ENCODE results near the gene SLC39A8. TPM values are rescaled to one million over a fixed set of nuclear protein-coding genes. Genes with fewer than 3 reads are reported as not detected.
"Not testable (repeated sequence)": the region's sequence is repeated elsewhere in the genome, so short reads cannot be mapped to it uniquely, and the experiment has no call there.

Gene SLC39A8
- total RNA-seq, 2 experiments from 2014 or later: 28.8 to 29.3 TPM

DNA sequence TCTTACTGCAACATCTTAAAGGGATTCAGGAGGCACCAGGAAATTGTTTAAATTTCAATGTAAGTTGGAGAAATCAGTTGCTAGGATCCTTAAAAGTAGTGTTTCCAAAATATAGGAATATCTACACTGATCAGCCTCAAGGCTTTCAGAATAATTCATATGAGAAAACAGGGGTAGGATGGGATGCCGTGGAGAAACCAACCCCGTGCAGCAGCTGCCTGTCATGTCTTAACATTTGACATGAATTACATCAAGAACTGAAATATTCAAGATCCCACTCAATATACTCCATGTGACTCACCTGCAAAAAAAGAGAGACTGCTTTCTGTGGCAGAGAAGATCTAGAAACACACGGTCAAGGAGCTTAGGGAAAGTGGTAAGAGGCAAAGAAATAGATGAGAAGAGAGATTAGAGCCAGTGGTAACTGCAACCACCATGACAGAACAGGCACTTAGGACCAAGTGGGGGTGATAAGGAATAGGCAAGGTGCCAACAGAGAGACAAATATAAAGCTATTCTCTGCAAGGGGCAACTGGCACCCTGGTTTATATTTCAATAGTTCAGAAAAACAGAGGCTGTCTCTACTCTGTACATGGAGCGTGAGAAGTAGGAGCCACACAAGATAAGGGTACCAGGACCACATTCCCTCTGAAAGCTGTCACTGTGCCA, 64.0 kb downstream of the SLC39A8 start:
- no peak overlapping the region for H3K27ac Mint-ChIP-seq
- intact Hi-C loops (cut with micrococcal nuclease): no loop called here

GRCh38 chr4:102273317-102273716, 72.0 kb downstream of the SLC39A8 start:
- CTCF ChIA-PET; H3K27me3 Mint-ChIP-seq (ENCODE audit: low read depth); H3K4me3 Mint-ChIP-seq; DNase-seq; H3K4me1 Mint-ChIP-seq (ENCODE audit: low read depth); intact Hi-C loops (cut with micrococcal nuclease); H3K9me3 Mint-ChIP-seq; H3K27ac Mint-ChIP-seq: not testable (repeated sequence)
- peaks cover 20% of the 10 kb centered on the region for H3K36me3 Mint-ChIP-seq (ENCODE audit: low read depth)

More for the DNA sequence above, 64.0 kb downstream of the SLC39A8 start:
- Mint-ChIP-seq H3K4me1 (ENCODE audit: low read depth) (peaks cover 4% of the 10 kb centered on the region), H3K9me3 (peaks cover 5% of the 10 kb centered on the region), H3K4me3 (no peak overlapping the region), H3K27me3 (ENCODE audit: low read depth) (no peaks in the 10 kb centered on the region), H3K36me3 (ENCODE audit: low read depth) (peaks cover 24% of the 10 kb centered on the region)
- CTCF ChIA-PET: no interaction called here
- no peak for DNase-seq

- no peak overlapping the region for H3K4me3 Mint-ChIP-seq
Measured at GRCh38 chr4:102272318-102272717, 73.0 kb downstream of the SLC39A8 start.

DNA sequence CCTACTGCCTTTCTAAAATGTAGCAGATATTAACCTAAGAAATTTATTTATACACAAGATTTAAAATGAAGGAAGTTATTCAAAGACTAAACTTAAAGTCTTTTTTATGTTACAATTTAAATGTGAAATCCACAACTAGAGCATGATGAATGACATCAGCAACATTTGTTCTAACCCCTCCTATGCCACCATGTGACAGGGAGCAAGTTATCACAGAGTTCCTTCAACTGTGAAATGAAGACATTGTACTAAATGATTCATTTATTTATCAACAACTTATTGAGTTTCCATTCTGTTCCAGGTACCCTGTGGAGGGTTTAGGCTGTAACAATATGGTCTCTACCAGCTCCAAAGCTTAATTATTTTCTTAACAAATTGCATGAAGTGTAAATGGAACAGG, 76.9 kb downstream of the SLC39A8 start:
- H3K27ac Mint-ChIP-seq: no peak overlapping the region
- no peak overlapping the region for H3K4me3 Mint-ChIP-seq
- DNase-seq: no peak
- CTCF ChIA-PET: interaction anchor here (0.9 kb wide), 1 partner anchor 359 kb away, joined by 3 read pairs; no protein-coding TSS in a partner anchor
- H3K4me1 Mint-ChIP-seq (ENCODE audit: low read depth): no peaks in the 10 kb centered on the region
- intact Hi-C loops (cut with micrococcal nuclease): no loop called here
- H3K27me3 Mint-ChIP-seq (ENCODE audit: low read depth): no peaks in the 10 kb centered on the region
- no peaks in the 10 kb centered on the region for H3K9me3 Mint-ChIP-seq
- peaks cover 6% of the 10 kb centered on the region for H3K36me3 Mint-ChIP-seq (ENCODE audit: low read depth)

More at GRCh38 chr4:102272318-102272717, 73.0 kb downstream of the SLC39A8 start:
- H3K27me3 Mint-ChIP-seq (ENCODE audit: low read depth): no peaks in the 10 kb centered on the region
- peaks cover 20% of the 10 kb centered on the region for H3K36me3 Mint-ChIP-seq (ENCODE audit: low read depth)
- H3K9me3 Mint-ChIP-seq: peaks cover 5% of the 10 kb centered on the region
- peaks cover 1% of the 10 kb centered on the region for H3K4me1 Mint-ChIP-seq (ENCODE audit: low read depth)
- intact Hi-C loops (cut with micrococcal nuclease): no loop called here
- DNase-seq: no peak
- H3K27ac Mint-ChIP-seq: no peak overlapping the region
- CTCF ChIA-PET: no interaction called here

GRCh38 chr4:102263024-102263787, 82.1 kb downstream of the SLC39A8 start:
- Mint-ChIP-seq H3K36me3 (ENCODE audit: low read depth) (peaks cover 8% of the 10 kb centered on the region), H3K27me3 (ENCODE audit: low read depth) (no peaks in the 10 kb centered on the region), H3K27ac (no peak overlapping the region), H3K9me3 (no peaks in the 10 kb centered on the region), H3K4me3 (no peak overlapping the region), H3K4me1 (ENCODE audit: low read depth) (peaks cover 3% of the 10 kb centered on the region)
- DNase-seq: peak; percentile 22
- intact Hi-C loops (cut with micrococcal nuclease): loop anchor here (1.0 to 5.0 kb wide), 5 partner anchors 82 to 1094 kb away; partner anchors contain the start of gene SLC39A8
- CTCF ChIA-PET: no interaction called here

- H3K4me3 Mint-ChIP-seq: no peak overlapping the region
- CTCF ChIA-PET: interaction anchor here (1.0 to 1.7 kb wide), 2 partner anchors 171 to 555 kb away, joined by 3 to 6 read pairs; no protein-coding TSS in a partner anchor
Measured at GRCh38 chr4:102259702-102260101, 85.6 kb downstream of the SLC39A8 start.

DNA sequence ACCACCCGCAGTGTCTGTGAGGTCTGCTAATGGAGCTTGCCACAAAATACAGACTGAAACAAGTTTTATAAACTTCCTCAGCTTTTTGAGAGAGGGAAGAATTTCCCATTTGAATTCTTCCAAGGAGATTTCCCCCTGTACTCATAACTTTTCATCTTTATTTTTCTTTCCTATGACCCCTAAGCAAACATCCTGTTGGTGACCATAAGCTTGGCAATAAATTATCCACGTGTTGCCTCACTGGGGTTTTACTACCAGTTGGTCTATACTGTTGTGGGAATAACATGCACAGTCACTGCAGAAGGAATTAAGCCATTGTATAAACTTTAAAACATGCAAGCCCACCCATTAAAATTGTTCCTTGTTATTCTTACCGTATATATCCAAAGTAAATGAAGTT, 86.2 kb downstream of the SLC39A8 start:
- peaks cover 3% of the 10 kb centered on the region for H3K4me1 Mint-ChIP-seq (ENCODE audit: low read depth)
- DNase-seq: no peak
- intact Hi-C loops (cut with micrococcal nuclease): loop anchor here (2.0 kb wide), 1 partner anchor 750 kb away; no protein-coding TSS in a partner anchor
- no peaks in the 10 kb centered on the region for H3K27me3 Mint-ChIP-seq (ENCODE audit: low read depth)
- no peak overlapping the region for H3K27ac Mint-ChIP-seq
- peaks cover 2% of the 10 kb centered on the region for H3K36me3 Mint-ChIP-seq (ENCODE audit: low read depth)
- no peak overlapping the region for H3K4me3 Mint-ChIP-seq
- no peaks in the 10 kb centered on the region for H3K9me3 Mint-ChIP-seq
- CTCF ChIA-PET: interaction anchor here (0.6 kb wide), 1 partner anchor 154 kb away, joined by 3 read pairs; no protein-coding TSS in a partner anchor

More at GRCh38 chr4:102259702-102260101, 85.6 kb downstream of the SLC39A8 start:
- peaks cover 2% of the 10 kb centered on the region for H3K36me3 Mint-ChIP-seq (ENCODE audit: low read depth)
- DNase-seq: no peak
- H3K27ac Mint-ChIP-seq: no peak overlapping the region
- H3K9me3 Mint-ChIP-seq: no peaks in the 10 kb centered on the region
- intact Hi-C loops (cut with micrococcal nuclease): loop anchor here (2.0 to 5.0 kb wide), 2 partner anchors 527 to 749 kb away; no protein-coding TSS in a partner anchor
- H3K27me3 Mint-ChIP-seq (ENCODE audit: low read depth): no peaks in the 10 kb centered on the region
- peaks cover 3% of the 10 kb centered on the region for H3K4me1 Mint-ChIP-seq (ENCODE audit: low read depth)

- H3K36me3 Mint-ChIP-seq (ENCODE audit: low read depth): no peaks in the 10 kb centered on the region
- no peaks in the 10 kb centered on the region for H3K4me1 Mint-ChIP-seq (ENCODE audit: low read depth)
- H3K27ac Mint-ChIP-seq: no peak overlapping the region
- CTCF ChIA-PET: interaction anchor here (1.3 to 1.6 kb wide), 2 partner anchors 9 to 174 kb away, joined by 4 read pairs; no protein-coding TSS in a partner anchor
- intact Hi-C loops (cut with micrococcal nuclease): loop anchor here (2.0 kb wide), 1 partner anchor 834 kb away; no protein-coding TSS in a partner anchor
- no peak overlapping the region for H3K4me3 Mint-ChIP-seq
- DNase-seq: no peak
- no peaks in the 10 kb centered on the region for H3K9me3 Mint-ChIP-seq
- H3K27me3 Mint-ChIP-seq (ENCODE audit: low read depth): no peaks in the 10 kb centered on the region
Measured at GRCh38 chr4:102256321-102256720, 89.0 kb downstream of the SLC39A8 start.

GRCh38 chr4:102253860-102254259, 91.4 kb downstream of the SLC39A8 start:
- Mint-ChIP-seq H3K9me3 (no peaks in the 10 kb centered on the region), H3K4me1 (ENCODE audit: low read depth) (no peaks in the 10 kb centered on the region), H3K27me3 (ENCODE audit: low read depth) (no peaks in the 10 kb centered on the region), H3K36me3 (ENCODE audit: low read depth) (no peaks in the 10 kb centered on the region), H3K4me3 (no peak overlapping the region), H3K27ac (no peak overlapping the region)
- CTCF ChIA-PET: no interaction called here
- intact Hi-C loops (cut with micrococcal nuclease): no loop called here
- no peak for DNase-seq

- H3K4me1 Mint-ChIP-seq (ENCODE audit: low read depth): no peaks in the 10 kb centered on the region
- no peaks in the 10 kb centered on the region for H3K27me3 Mint-ChIP-seq (ENCODE audit: low read depth)
- H3K9me3 Mint-ChIP-seq: no peaks in the 10 kb centered on the region
- no peaks in the 10 kb centered on the region for H3K36me3 Mint-ChIP-seq (ENCODE audit: low read depth)
- H3K27ac Mint-ChIP-seq: no peak overlapping the region
- no peak overlapping the region for H3K4me3 Mint-ChIP-seq
- intact Hi-C loops (cut with micrococcal nuclease): no loop called here
- CTCF ChIA-PET: no interaction called here
- DNase-seq: no peak
Measured at GRCh38 chr4:102252171-102252570, 93.1 kb downstream of the SLC39A8 start.

GRCh38 chr4:102250341-102250740, 94.9 kb downstream of the SLC39A8 start:
- Mint-ChIP-seq H3K27me3 (ENCODE audit: low read depth) (no peaks in the 10 kb centered on the region), H3K4me3 (no peak overlapping the region), H3K36me3 (ENCODE audit: low read depth) (no peaks in the 10 kb centered on the region), H3K9me3 (no peaks in the 10 kb centered on the region), H3K4me1 (ENCODE audit: low read depth) (no peaks in the 10 kb centered on the region), H3K27ac (no peak overlapping the region)
- DNase-seq: no peak
- CTCF ChIA-PET: interaction anchor here (1.2 kb wide), 1 partner anchor 8 kb away, joined by 3 read pairs; no protein-coding TSS in a partner anchor
- intact Hi-C loops (cut with micrococcal nuclease): no loop called here

DNA sequence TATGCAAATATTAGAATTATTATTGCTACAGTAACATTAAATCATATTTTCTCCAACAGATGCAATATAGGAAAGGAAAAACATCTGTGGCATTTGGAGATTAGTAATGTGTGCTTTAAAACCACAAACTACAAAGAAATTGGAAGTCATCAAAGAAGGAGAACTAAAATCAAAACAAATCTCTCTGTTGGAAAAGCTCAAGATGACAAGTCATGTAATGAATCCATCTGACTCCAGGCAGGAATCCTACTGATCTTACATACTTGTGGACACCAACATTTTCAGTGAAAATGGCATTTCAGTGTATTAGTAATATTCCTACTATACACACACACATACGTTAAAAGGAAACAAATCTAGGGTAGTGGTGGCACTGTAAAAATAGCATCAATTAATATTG, 98.2 kb downstream of the SLC39A8 start:
- CTCF ChIA-PET: interaction anchor here (1.4 kb wide), 1 partner anchor 9 kb away, joined by 4 read pairs; no protein-coding TSS in a partner anchor
- no peaks in the 10 kb centered on the region for H3K4me1 Mint-ChIP-seq (ENCODE audit: low read depth)
- no peak overlapping the region for H3K4me3 Mint-ChIP-seq
- peaks cover 3% of the 10 kb centered on the region for H3K27me3 Mint-ChIP-seq (ENCODE audit: low read depth)
- DNase-seq: no peak
- intact Hi-C loops (cut with micrococcal nuclease): no loop called here
- H3K27ac Mint-ChIP-seq: no peak overlapping the region
- H3K36me3 Mint-ChIP-seq (ENCODE audit: low read depth): no peaks in the 10 kb centered on the region
- no peaks in the 10 kb centered on the region for H3K9me3 Mint-ChIP-seq
